Stimulated activated CD4-positive, alpha-beta T cell treated with anti-CD3 and anti-CD28 coated beads, Interleukin-4, amount 100 ng/mL, for 24 hours (primary cell): ENCODE data around the gene HCFC1.

Experiments
- DNase-seq: peaks from one replicate; pipeline ENCODE4 v3.0.0-alpha.2; 2020

The HCFC1 gene

DNA sequence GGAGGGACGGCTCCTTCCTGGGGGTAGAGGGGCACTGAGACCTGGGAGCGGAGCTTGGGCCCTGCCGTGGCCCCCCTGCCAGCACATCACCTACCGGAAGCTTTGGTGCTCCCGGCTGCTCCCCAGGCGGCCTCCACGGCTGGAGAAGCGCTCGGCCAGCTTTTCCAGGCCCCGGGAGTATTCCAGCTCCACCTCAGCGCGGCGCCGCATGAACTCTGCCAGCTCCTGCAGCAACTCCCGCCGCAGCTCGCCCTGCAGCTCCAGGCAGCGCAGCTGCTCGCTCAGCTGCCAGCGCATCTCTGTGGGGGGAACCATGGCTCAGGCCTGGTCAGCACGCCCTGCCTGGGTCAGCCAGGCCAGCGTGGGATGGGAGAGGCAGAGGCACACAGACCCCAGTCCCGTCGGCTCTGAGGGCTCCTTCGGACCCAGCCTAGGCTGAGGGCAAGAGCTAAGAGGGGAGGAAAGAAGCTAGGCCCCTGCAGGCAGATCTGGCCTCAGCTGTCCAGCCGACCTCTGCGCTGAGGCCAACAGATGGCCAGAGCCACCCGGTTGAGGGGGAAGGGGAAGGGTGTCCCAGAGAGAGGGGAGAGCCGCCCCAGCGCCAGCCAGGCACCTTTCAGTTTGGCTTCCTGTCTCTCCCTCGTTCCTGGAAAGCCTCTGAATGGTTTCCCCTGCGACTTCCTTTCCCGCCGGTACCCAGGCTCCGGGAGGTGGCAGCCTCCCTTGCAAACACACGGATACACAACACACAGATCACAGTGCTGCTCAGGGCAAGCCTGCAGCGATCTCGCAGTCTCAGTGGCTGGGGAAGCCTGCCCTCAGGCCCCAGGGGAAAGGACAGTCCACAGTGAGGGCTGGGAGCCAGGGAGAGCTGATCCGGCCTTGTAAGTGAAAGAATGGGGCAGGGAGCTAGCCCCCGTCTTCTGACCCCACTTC is 49.8 kb downstream of the HCFC1 start:
- no peak for DNase-seq

DNA sequence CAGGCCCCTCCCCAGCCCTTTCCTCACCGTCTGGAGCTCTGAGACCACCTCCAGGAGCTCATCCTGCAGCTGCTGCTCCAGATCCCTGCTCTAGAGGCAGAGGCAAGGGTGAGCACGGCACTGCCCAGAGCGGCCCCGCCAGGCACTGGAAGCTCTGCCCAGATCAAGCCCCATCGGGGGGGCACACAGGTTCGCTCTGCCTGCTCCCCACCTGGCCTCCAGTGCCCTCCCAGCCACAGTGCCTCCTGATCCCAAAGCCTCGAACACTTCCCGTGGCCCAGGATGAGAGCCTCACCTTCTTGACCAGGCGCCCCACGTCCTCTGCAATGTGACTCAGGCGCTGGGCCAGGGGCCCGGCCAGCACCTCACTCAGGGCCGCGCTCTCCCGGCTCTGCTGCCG is 50.5 kb downstream of the HCFC1 start:
- no peak for DNase-seq

- DNase-seq: no peak
Observed at GRCh38 chrX:153920546-153920945, 51.1 kb downstream of the HCFC1 start.

DNA sequence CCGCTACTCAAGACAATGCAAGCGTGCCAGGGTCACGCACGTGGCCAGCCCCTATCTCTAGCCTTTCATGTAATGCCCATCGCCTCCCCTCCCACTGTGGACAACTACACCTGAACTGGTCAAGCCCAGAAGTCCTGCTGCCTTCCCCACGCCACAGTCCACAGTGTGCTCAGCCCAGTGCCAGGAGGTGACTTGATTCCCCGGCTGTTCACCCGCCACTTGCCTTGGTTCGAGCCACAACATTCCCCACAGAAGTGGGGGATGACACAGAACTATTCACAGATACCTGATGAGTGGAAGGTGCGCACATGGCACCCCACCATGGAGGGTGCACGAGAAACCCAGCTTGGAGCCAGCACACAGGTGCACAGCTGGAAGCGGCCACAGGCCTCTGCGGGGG is 52.3 kb downstream of the HCFC1 start:
- no peak for DNase-seq

DNA sequence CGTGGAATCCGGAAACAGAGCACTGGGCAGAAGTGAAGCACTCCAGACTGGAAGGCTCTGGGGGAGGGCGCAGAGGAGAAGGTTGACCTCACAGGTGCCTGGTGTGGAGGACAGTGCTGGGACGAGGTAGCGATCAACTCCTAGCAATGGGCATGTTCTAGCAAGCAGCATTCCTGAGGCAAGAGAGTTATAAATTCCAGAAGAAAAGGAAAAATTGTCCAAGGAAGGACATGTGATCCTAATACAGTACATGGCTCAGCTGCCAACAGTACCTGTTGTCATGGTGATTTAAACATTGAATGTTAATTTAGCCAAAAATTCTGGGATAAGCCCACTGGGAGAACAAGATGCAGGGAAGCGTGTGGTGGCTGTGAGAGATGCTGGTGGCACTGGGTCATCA is 53.7 kb downstream of the HCFC1 start:
- DNase-seq: no peak

- DNase-seq: no peak
Observed at GRCh38 chrX:153913701-153914100, 57.9 kb downstream of the HCFC1 start.

DNA sequence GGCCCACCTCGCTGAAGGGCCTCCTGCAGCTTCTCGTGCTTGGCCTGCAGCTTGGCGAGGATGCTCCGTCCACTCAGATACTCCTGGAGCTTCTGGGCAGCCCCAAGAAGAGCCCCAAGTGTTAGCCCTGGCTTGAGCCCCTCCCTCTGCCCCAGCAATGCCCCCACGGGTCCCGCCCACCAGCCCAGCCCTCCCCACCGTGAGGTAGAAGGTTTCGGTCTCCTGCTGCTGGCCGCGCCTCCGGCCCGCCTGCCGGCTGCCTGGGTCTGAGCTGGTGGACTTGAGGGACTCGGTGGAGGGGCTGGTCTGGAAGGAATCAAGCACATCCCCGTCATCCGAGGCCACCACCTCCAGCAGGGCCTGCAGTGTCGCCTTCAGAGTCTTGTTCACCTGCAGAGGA is 58.4 kb downstream of the HCFC1 start:
- no peak for DNase-seq

- no peak for DNase-seq
Observed at GRCh38 chrX:153911798-153912197, 59.8 kb downstream of the HCFC1 start.

DNA sequence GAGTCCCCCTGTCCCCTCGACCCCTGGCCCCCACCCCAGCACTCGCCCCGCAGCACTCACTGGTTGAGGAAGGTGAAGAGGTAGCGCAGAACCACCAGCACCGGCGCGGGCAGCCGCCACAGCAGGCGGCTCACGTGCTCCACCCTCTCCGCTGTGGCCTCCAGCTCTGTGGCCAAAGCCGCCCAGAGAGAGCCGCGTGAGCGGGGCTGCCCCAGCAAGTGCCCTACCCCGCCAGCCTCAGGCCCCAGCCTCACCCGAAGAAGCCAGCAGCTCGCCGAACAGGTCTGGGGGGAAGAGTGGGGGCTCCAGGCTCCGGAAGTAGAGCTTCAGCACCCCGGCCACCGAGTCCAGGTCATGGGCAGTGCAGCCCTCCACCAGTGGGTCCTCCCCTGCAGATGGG is 61.2 kb downstream of the HCFC1 start:
- DNase-seq: no peak

DNA sequence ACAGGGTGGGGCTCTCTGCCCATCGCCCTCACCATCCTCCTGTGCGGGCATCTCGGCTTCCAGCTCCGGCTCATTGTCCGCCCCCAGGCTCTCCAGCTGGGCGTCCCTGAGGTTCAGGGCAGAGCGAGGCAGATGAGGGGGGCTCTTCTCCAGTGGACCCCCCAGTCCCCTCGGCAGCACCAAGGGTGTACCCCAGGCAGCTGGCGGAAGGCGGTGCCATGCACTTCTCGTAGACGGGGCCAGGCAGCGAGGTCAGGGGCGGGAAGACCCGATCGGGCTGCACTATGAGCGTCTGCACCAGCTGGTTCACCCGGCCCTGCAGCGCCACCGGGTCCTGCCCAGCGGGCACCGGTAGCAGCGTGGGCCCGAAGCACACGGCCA is 61.6 kb downstream of the HCFC1 start:
- DNase-seq: no peak

DNA sequence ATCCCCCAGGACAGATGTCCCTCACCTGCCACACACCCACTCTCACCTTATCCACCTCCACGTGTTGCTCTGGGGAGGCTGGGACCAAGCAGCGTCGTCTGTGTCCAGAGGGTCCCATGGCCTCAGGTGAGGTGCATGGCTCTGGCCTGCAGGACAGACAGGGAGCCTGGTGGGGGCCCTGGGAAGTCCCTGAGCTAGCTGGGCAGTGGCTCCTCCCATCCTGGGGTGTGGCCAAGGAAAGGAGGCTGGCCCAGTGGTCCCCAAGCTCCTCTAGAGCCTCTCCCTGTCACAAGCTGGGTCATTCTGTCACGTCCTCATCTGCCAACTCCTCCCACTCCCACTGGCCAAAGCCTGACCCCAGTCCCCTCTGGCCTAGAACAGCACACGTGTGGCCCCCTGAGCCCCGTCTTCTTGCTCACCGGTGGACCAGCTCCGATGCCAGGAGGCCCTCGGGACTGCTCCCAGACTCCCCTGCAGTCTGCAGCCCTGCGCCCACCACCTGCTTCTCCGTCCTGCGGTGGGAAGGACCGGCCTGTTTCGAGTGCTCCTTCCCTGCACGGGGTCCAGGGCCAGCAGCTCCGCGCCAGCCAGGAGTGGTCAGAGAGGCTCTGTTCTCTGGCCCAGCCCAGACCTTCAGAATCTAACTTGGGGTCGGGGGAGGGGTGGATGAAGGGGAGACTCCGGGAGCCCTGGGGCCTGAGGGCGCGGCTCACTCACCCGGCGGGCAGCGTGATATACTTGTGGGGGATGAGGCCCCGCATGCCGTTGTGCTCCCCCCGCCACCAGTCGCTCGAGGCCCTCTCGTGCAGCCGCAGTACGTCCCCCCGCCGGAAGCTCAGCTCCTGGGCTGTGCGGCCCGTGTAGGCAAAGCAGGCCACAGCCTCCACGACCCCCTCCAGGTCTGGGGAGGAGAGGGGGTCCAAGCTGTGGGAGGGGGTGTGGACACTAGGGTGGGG is 62.3 kb downstream of the HCFC1 start:
- DNase-seq: no peak

GRCh38 chrX:153908219-153908860 is 63.3 kb downstream of the HCFC1 start:
- DNase-seq: no peak

DNA sequence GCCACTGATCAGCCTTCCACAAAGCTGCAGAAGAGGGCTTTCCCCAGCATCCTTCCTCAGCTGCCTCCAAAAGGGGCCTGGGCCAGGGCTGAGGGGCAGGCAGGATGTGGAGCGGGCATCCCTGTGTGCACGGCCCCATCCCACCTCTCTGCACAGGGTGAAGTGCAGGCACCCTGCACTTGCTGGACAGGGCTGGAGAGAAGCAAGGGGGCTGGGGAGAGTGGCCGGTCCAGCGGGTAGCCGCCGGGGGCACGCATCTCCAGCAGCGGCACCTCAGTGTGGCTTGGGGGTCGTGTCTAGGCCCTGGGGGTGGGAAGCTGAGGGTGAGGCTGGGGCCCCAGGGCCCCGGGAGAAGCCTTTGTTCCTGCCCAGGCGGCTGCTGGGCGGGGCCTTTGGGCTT is 64.2 kb downstream of the HCFC1 start:
- no peak for DNase-seq

DNA sequence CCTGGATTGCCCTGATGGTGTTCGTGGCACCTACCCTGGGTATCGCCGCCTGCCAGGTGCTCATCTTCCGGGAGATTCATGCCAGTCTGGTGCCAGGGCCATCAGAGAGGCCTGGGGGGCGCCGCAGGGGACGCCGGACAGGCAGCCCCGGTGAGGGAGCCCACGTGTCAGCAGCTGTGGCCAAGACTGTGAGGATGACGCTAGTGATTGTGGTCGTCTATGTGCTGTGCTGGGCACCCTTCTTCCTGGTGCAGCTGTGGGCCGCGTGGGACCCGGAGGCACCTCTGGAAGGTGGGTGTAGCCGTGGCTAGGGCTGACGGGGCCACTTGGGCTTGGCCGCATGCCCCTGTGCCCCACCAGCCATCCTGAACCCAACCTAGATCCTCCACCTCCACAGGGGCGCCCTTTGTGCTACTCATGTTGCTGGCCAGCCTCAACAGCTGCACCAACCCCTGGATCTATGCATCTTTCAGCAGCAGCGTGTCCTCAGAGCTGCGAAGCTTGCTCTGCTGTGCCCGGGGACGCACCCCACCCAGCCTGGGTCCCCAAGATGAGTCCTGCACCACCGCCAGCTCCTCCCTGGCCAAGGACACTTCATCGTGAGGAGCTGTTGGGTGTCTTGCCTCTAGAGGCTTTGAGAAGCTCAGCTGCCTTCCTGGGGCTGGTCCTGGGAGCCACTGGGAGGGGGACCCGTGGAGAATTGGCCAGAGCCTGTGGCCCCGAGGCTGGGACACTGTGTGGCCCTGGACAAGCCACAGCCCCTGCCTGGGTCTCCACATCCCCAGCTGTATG is 65.3 kb downstream of the HCFC1 start:
- no peak for DNase-seq

GRCh38 chrX:153905481-153906095 is 66.0 kb downstream of the HCFC1 start:
- no peak for DNase-seq

DNA sequence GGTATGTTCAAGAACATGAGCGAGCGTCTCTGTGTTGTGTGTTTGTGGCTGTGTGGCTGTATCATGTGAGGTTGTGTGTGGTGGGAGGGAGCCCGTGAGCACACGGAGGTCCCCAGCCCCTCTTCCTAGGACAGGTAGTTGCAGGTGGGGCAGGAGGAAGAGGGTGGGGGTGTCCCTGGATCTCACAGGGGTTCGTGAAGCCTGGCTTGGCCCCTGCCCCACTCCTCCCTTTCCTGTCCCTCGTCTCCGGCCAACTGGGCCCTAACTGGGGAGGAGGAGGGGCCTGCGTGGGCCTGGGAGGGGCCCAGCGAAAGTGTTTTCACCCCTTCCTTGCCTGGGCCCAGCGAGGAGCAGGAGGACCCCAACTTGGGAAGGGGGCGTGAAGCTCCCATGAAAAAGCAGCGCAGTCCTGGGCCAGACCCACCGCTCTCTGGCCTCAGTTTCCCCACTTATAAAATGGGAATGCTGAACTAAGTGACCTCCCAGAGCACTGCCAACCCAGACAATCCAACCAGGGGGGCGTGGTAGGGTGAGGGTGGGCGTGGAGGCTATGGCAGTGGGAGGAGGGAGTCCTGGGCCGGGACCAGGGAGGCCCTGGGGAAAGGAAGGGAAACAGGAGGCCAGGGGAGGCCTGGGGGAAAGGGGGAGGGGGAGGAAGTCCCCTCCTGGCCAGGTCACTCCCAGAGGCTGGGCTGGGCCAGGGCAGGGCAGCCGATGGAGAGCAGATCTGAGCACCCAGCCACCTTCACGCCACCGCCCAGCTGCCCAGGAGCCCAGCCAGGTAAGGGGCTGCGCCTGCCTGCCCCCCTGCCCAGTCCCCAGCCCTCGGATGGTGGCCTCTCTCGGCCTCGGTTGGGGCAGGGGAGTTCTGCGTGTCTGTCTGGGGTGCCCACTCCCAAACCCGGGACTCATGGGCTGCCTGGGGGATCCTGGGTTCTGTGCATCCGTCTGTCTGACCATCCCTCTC is 67.3 kb downstream of the HCFC1 start, which contains the start of gene AVPR2:
AVPR2 (plus strand) TSS at position 683 of the 967 bp plus-strand sequence. CDS start 473 bp downstream, outside the sequence.
- DNase-seq: no peak

GRCh38 chrX:153903238-153903980 is 68.2 kb downstream of the HCFC1 start:
- DNase-seq: no peak

DNA sequence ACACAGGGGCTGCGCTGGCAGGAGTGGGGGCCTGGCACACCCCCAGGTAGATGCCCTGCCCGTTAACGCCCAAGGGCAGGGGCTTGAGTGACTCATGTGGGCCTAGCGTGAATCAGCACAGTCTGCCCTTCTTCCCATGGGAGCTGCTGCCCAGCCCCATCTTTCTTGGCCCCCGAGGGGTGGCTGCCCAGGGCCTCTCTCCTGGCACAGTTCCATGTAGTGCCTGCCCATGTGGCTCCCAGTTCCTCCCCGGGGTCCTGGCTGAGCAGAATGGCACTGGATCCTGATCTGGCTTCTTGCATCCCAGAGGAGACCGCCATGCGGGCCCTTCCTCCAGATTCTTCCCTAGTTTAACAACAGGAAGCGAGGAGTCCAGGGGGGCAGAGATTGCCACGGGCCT is 69.2 kb downstream of the HCFC1 start:
- DNase-seq: no peak

DNA sequence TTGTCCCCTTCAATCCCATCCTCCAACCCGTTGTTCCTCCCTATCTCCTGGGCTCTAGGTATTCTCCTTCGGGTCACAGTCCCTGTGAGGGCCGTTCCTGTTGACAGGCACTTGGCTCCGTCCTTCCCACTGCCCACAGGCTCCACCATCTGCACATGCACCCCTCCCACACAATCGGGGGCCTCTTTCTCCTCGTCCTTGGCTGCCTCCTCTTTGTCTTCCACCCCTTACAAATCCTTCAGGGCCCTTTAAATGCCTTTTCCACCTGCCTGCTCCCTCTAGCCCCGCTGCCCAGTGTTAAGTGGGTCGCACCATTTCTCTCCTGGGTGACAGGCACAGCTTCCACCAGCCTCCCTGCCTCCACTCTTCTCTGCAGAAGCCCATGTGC is 69.9 kb downstream of the HCFC1 start:
- no peak for DNase-seq
